TTC549 (cell line): ENCODE data around the gene ADAMTSL1.

Experiments
- FAIRE-seq: peaks from 2 replicates; lab custom pipeline; 2012; peaks lifted over from hg19 to GRCh38; lab: Jason Lieb, UNC

The ADAMTSL1 gene

DNA sequence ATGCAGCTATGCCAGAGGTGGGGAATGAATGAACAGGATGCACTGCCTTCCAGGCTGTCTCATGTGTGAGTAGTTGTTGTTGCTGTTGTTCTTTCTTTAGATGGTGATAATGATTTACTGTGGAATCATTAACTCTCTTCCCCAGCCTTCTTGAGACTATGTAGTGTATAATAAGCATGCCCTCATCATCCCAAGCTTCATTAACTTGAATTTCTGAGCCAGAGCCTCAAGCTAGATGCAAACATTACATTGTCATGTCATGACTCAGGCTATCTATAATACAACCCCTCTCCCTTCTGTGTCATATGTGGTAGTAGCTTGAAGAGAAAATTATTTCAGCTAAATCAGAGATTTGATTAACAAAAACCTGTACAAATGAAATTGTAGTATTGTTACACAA, 10.0 kb upstream of the ADAMTSL1 start:
- FAIRE-seq, result no peak

DNA sequence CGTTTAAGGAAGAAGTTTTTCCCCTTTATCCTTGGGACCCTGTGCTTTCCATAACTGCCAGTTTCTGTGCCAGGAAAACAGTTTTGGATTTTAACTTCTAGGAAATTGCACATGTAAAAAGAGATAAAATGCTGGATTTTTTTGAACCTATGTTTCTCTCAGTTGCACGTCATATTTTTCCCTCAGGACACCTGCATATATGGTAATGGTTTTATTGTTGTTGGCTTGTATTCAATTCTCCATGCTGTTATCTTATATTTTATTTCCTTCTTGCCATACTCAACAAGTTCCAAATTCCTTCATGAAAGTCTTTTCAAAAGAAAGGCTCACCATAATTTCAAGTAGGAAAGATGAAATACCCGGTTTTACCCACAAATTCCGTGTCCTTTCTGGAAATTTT, 7.9 kb upstream of the ADAMTSL1 start:
- FAIRE-seq, result no peak

DNA sequence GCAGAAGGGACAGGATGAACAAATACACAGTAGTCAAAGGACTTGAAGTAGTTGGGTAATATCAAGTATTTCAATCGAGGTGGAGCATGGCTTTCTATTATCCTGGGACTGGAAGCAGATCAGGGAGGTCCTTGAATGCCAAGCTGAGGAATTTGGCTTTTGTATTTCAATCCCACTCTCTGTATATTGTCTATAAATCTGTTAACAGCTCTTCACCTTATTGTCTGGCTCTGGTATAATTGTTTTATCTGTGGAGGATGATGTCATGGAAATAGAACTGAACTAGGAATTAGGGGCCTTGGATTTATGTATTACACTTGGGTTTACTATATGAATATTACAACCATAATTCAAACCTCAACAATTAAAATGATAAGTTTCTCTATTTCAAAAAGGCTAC, 6.3 kb upstream of the ADAMTSL1 start:
- no peak for FAIRE-seq

DNA sequence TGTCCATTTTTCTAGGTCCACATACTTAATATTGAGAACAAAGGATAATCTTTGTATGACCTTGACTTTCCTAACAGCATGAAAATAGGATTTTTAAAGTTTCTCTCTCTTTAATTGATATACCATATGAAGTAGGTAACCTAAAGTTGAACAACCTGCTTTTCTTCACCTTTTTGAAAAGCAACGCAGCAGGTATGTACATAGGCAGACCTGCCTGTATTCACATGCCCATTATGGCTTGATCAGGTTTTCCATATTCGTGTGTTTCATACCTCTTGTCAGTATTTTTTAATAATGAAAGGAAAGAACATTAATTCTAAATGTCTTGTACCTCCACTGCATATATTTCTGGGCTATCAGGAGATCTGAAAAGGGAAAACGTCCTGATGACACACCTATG, 1.5 kb upstream of the ADAMTSL1 start:
- no peak for FAIRE-seq

DNA sequence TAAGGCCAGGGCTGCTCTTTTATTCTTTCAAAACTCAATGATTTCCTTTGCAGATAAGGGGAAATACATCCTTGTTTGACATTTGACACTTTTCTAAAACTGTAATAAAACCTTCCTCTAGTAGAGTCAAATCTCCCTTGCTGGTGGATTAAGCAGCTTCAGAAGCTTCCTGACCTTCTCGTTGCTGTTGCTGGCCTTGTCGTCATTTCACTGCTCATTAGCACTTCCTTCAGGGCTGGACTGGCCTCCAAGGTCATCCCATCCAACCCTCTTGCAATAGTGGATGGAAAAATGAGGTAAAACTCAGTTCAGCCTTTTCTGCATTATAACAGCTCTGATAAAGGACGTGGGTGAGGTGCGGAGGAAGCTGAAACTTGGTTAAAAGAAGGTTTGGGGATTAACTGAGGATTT, 1.1 kb upstream of the ADAMTSL1 start:
- no peak for FAIRE-seq

DNA sequence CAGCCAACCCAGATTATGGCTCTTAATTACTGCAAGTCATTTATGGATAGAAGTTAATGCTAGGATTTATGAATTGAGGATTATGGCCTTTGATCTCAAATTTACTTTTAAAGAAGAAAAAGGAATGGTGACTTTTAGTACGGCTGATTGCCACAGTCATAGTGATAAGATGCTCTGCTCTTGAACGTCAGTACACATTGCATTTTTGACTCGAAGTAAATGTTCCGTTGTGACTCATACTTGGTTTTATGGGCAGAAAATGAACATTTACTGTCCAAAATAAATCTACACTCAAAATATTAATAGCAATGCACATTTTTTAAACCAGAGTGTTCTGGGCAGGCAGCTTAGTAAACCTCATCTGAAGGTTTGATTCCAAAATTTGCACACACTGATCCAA, 830 bp downstream of the ADAMTSL1 start:
- FAIRE-seq, result no peak

DNA sequence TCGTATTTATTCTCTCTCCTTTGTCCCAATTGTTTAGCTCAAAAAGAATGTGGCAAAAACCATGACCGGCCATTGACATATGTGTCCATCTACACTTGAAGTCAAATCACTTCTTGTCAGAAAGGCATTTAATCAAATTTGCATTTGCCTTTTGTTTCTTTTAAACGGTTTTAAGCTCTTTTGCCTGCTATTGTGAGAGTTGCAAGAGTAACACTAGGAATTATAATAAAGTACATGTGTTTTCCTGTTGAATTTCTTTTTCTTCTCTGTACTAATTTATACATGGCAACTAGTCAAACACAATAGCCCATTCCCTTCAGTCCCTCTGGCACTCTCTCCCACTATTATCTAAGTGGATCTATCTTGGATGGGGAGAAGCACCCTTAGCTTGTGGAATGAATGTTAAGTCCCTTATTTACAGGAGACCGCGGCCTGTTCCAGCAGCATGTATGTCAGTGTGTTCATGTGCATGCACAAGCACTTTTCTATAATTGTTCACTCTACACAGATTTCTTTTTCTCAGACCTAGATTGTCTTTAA, 3.2 kb downstream of the ADAMTSL1 start:
- FAIRE-seq, result no peak

DNA sequence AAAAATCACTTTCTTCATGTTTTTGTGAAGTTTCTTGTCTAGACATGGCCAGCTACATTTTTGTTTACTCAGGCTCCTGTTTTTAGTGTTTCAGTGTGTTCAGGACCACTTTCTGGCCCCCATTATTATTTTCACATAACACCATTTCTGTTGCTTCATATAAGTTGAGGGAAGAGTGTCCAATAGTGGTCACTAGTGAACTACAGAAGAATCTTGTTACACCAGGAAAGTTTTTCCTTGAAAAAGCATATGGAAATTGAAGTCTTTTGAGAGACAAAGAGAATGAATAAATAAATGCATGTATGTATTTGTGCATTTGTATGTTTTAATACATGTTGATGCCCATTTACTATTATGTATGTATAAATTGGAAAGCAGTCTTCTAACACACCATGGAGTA, 3.8 kb downstream of the ADAMTSL1 start:
- no peak for FAIRE-seq

DNA sequence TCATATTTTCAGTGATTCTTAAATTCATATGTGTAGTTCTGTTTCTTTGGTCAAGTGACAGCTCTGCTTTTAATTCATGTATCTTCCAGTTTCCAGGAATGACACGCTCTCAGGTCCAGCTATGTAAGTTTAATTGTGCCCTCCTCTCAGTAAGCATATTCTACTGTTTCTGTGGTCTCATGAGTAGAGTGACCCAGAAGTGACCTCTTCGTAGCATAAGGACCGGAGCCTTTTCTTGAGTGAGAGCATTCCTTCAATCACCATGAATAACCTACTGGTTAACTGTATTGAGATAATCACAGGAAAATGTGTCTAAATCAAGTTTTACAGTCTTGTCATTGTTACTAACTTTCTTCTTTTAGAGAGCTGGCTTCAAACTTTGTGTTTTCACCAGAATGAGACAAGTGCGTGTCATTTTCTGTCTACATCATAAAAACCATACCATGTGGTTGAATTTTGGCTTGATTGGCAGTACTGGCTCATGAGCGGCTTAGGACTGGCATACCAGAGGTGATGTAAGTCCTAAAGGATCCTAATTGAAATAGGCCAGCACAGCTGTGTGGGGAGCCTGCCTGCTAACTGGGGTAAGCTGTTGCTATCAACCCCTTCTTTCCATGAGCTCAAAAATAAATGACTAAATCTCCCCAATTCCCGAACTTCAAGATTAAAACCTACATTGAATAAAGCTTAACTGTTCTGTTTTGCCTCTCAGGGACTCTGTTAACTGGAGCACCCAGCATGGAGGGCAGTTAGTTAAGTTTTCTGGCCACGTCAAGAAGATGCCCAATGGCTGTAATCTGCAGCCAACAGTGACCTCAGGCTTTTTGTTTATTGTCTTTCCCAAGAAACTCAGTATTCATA, 4.8 kb downstream of the ADAMTSL1 start:
- no peak for FAIRE-seq

DNA sequence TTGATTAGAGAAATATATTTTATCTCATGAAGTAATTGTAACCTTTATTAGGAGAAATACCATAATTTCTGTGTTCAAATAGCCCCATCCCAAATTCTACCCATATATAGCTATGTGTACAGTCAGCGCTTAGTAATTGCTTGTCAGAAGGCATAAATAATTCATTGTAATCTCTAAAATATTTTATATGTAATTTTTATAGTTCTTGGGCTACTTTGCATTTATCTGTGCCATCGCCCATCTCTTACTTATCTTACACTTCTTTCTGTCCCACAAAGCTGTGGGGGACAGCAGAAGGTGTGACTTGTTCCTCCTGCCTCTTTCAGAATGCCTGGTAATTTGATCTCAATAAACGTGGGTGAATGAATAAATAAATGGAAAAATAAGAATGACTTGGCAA, 5.5 kb downstream of the ADAMTSL1 start:
- no peak for FAIRE-seq

DNA sequence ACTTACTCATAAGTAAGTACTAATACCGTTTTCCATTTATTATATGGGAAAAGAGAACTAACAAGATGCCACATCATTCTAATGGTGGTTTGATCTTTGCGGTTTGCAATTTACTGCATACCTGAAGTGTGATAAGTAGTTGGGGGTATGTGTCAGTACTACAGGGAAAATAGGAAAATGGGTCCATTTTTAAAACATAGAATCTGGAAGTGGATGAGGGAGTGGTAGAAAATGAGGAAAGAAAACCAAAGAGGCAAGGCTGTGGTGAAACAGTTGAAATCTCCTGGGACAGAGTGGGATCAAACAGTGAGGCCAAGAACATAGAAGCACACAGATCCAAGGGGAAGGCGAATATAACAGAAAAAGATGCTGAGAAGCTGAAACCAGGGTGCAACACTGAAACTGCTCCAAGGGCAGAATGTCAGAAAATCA, 6.7 kb downstream of the ADAMTSL1 start:
- no peak for FAIRE-seq

DNA sequence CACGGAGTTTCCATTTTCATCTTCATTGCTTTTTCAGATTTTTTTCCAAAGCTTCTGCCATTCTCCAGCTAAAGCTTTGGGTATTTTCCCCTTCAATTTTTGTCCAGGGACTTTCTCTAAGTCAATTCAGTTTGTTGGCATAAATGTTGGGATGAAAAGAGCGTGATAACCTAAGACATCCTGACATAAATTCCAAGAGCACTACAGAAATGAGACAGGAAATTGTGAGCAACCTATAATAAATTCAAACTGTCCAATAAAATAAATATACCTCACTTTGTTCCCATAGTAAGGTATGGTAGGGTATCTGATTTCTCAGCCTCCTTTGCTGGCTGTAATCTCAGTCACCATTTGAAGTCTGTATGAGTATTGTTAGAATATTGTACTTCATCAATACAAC, 8.4 kb downstream of the ADAMTSL1 start:
- no peak for FAIRE-seq

DNA sequence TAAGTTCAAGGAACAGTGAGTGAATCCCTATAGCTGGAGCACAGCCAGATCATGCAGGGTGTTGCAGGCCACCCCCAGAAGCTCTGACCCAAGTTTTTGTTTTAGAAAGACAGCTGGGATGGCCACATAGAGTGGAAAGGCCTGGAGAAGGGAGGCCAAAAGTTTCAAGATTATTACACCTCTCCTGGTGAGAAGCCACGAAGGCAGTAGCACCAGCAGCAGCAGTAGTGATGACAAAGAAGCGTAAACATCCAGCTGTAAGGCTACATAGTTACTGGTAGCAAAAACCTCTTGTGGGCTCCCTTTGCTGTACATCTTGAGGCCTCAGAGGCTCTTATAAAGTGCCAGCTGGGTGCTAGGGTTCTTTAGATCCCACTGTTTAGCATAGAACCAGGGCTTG, 11.8 kb downstream of the ADAMTSL1 start:
- no peak for FAIRE-seq

DNA sequence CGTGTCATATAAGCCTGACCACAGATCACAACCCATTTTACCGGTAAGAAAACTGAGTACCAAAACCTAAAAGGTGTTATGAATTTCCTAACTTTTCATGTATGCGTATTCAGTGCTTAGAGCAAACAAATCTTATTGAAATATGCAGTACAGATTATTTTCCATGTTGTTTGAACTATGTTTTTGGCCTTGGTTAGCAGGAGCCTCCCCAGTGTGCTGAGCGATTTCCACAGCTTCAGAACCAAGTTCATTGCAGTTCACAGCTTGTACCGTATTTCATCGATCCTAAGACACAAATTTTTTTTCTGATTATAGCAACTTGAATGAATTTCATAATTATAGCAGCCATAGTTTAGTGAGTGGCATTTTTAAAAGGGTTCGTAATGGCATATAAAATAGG, 13.7 kb downstream of the ADAMTSL1 start:
- FAIRE-seq, result no peak

DNA sequence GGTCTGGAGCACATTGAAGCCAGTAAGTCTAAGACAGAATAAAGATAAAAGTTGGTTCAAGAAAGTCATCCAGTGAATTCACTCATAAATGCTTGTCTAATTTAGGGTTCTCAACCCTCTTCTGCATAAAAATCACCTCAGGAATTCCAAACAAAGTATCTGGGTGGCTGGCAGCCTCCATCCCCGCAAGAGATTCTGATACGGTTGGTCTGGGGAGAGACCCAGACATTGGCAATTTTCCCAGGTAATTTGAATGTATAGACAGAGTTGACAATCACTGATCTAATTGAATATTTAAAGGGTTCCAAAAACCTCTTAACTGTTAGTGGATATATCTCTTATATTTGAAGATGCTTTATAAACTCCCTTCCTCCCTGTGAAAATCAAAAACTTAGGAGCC, 14.9 kb downstream of the ADAMTSL1 start:
- FAIRE-seq, result no peak

DNA sequence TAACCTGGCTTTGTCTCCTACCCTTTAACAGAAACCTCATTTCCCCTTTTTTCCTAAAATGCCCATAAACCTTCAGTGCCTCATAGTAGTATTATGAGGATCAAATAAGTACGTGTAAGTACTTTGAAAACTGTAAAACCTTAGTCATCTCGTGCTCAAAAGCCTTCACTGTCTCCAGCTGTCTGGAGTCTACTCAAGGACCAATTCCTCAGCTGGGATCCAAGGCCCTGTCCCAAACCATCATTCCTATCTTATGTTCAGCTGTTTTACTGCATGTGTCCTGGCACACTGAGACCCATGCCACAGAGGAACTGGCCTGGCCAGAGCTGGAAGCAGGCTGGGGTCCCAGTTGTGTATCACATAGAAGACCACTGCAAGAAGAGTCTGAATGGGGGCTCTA, 15.9 kb downstream of the ADAMTSL1 start:
- no peak for FAIRE-seq

DNA sequence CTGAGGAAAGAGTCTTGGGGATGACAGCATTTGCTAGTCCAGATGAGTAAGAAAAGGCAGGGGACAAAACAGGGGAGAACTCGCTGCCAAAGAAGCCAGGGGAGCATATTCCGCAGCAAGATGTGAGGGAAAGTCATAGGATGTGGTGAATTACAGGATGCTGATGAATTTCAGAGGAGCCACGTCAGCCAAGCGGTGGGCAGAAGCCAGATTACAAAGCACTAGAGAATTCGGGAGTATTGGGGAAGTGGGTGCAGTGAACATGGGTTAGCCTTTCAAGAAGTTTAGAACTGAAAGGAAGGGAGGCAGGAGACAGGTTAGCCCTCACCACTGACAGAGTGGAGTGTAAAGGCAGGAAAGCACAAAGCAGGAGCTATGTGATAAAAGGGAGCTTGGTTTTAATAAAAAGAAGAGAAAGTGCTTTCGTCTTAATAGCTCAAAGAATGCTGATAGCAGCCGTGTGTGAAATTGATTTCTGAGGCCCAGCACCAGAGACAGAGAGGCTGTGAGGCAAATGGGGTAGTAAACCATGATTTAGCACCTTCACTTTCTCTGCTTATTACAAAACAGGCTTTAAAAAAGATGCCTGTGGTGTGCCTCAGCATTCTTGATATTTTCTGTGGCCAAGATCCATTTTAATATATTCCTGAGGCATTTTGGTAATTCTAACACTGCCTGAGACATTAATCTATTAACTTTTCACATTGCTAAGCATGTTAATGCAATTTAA, 16.9 kb downstream of the ADAMTSL1 start:
- no peak for FAIRE-seq

DNA sequence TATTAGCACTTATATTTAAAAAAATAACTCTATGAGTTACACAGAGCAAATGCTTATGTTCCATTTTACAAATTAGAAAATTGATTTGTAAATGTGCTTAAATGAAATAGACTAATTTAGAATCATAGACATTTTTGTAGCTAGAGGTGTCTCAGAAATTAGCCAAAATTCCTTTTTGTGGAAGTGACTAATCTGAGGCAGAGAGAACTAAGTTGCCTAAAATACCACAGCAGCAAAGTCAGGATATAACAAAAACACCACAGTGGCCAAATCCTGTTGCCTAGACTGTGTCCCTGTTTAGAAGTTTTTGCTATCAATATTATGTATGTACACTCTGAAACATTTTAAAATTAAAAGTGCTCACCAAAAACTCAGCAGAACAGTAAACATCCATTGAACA, 18.7 kb downstream of the ADAMTSL1 start:
- no peak for FAIRE-seq

DNA sequence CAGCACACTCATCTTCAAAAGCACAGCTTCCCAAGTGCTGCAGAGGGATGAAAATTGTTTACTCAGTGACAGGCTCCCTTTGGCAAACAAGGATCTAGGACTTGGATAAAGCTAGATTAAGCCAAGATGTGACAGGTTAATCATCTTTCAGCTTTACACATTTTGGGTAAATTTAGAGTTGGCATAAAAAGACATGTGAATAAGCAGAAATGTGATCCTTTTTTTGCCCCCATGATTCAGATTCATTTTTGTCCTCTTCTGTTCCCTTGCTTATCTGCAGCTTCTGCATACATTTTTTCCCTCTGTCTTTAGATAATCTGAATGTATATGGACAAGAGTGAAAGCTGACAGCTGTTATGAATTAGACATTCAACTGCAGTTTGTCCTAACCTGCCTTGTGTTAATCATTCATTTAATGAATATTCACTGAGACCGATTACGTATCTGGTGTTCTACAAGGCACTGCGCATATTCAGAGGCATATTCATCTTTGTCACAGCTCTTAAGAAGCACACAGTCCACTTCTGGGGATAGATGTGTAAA, 19.6 kb downstream of the ADAMTSL1 start:
- FAIRE-seq, result no peak

DNA sequence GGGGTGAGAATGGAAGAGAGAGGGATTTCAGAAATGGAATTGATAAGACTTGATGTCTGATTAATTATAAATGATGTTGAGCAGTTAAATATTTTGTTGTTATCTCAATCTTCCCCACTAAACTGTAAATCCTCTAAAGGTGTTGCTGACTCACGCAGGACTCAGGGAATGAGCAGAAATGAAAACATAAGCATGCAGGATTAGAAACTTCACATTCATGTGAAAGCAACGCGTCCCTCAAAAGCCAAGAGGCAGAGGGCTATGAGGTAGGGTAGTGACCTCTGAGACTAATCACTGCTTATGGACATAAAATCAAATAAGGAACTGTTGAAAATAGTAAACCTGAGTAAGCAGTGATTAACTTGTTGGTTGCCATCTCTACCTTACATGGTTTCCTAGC, 21.1 kb downstream of the ADAMTSL1 start:
- no peak for FAIRE-seq

DNA sequence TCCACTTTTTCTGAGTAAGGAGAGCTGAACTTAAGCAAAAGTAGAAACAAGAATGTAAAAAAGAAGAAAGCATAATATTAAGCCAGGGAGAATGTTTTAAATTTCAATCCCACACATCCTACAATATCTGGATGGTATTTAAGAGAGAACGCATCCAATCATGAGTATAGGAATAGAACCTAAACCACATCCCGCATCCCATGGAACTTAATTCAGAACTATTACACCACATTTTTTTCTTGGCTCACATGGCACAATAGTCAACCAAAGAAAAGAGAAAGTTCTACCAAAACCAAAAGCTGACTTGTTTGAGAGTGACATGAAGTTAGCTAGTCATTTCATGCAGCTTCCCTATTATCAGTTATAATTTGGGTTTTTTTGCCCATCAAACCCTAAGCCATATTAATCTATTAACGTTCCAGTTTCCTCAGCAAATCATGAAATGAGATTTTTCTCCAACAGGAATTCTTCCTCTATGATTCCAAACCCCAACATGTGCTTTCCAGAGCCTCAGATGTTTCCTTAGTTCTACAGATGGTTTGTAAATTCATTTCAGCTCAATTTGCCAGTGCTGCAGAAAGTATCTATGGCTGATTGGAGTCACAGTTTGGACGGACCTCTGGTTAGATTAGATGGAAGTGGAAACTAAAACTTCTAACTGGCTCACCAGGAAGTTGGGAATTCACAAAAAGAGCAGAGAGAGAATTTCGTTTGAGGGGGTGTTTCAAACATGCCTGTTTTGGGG, 22.5 kb downstream of the ADAMTSL1 start:
- no peak for FAIRE-seq

DNA sequence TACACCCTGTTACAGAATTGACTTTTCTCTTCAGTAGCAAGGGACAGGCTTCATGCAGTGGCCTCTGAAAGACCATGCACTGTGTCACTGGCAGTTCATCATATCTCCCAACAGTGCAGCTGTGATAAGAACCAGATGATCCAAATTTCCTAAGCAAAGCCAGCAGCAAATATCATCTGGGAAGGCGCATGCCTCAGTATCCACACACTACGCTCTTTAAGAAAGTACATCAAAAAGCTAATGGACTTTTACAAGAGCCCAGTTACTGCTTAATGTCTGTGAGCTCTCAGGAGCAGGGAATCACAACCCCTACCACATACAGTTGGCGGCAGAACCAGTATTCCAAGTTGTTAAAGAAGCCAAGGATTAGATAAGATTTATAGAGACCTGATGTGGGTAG, 25.1 kb downstream of the ADAMTSL1 start:
- no peak for FAIRE-seq

DNA sequence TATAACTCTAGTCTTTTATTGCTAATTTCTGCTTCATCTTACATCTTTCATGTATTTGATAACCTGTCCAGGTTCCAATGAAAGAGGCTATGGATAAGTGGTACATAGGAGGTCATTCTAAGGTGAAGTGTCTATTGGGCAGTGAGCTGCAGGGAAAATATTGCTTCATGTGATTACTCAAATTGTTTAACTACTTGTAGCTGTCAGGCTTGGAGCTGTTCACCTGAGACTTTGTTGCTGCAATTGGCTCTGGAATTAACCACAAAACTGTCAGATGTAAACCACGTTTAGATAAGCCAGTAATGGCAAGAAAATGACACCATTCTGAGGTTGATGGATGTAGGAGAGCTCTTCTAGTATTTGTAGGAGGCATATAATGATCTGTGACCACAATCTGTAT, 26.0 kb downstream of the ADAMTSL1 start:
- no peak for FAIRE-seq
